GM03348 (cell line): ENCODE measurements around the gene JMJD8.

Experiments
- DNase-seq: peaks from one replicate; pipeline ENCODE4 v3.0.0; 2012; ENCODE audit warnings: low spot score

Gene JMJD8

DNA sequence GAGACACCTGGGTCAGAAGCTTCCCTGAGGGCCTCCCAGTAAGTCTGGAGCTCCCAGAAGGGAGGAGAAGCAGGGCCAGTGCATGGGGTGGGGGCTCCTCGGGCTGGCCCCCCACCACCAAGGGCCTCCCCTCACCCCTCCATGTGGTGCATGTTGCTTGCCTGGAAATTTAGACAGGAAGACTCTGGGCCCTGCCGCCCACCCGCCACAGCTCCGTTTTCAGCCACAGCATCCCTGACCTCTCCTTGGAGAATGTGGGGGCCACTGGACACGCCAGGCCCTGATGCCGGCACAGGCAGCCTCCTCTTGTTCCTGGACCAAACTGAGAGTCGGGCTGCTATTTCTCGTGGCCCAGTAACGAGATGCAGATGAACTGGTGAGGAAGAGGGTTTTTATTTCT is 45.3 kb downstream of the JMJD8 start:
- DNase-seq = no peak

DNA sequence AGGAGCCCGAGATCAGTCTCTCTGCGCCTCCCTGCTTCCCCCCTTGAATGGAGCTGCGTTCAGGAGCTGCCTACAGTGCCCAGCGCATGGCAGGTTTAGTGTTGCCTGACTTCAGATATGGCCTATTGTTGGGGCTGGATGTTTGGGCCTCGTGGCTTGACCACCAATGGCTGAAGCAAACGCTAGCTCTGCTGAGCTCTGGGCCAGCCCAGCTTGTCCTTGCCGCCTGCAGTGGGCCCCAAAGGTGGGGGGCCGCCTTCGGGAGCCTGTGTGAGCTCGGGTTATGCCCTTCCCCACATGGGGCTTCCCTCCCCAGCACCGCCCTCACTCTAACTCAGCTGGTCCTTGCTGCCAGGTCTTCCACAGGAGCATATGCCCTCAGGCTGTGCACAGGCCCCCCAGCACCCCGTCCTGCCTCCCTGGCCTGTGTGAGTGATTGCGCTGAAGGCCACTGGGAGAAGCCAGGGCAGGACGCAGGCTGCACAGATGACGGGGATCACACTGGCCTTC is 46.0 kb downstream of the JMJD8 start:
- no peak for DNase-seq

DNA sequence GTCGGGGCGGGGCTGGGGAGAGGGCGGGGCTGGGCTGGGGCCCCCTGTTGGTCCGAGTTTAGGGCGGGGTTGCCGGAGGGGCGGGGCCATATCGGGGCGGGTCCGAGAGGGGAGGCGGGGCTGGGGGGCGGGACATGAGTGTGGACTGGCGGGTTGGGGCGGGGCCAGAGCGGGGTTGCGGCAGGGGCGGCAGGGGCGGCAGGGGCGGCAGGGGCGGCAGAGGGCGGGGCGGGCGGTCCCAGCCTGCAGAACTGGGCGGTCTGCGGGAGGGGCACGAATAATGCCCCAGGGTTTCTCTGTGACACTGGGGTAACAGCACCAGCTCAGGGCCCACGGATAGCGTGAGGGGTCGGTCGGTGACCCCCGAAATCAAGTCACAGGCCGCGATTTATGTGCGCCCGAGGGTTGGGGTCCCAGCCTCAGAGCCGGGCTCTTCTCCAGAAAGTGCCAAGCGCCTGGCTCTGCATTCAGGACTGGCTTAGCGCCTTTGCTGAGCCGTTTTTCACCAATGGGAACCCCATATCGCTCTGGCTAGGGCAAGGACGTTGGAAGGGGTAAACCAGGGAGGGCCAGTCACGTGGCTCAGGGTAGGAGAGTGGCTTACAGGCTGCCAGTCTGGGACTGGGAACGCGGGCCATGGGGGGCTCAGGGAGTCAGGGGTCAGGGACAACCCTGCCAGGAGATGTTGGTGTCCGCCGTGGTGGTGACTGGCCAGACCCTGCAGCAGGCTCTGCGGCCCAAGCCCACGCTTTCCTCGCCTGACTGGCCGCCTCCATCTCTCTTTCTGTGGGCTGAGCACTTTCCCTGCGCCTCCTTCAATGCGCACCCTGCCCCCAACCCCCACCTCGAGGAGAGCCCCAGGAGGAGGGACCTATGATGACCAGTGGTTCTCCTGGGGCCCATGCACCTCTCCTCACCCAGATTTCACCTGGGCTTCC is 46.8 kb downstream of the JMJD8 start:
- DNase-seq = peak; percentile 100

DNA sequence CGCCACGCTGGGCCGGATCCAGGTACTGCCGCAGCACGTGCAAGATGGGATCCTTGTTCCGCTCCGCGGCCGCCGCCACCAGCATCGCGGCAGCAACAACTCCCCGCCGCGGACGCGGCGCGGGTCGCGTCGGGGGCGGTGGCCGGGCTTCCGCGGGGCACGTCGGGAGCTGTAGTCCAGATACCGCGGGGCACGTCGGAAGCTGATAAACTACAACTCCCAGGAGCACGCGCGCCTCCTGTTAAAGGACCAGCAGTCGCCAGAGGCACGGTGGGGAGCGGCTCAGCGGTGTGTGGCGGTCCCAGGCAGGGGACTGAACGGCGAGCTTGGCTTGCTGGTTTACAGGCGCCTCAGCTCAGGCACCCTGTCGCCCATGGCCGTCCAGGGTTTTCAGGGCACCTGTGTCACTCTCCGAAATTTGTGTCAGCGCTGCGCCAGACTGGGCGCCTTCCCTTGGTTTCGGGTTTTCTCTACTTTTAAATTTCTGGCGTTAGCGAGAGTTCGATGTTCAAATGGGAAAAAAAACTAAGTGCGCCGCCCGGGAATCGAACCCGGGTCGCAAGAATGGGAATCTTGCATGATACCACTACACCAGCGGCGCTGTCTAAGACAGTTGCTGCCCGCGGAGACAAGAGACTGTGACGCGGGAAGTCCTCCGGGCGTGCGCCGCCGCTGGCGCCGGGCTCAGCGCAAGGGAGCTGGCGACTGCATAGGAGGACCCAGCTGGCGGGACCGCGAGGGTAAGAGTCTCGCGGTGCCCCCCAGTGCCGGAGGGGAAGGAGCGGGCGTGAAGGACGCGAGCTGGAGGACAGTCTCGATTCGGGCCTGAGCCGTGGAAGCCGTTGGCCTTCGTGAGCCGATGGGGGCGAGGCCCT is 47.7 kb downstream of the JMJD8 start, which contains the start of gene METTL26:
Gene METTL26 (minus strand): TSS at position 100 of the 875 bp plus-strand sequence. CDS start 15 bp downstream, at position 85.
- DNase-seq = peak; percentile 95

DNA sequence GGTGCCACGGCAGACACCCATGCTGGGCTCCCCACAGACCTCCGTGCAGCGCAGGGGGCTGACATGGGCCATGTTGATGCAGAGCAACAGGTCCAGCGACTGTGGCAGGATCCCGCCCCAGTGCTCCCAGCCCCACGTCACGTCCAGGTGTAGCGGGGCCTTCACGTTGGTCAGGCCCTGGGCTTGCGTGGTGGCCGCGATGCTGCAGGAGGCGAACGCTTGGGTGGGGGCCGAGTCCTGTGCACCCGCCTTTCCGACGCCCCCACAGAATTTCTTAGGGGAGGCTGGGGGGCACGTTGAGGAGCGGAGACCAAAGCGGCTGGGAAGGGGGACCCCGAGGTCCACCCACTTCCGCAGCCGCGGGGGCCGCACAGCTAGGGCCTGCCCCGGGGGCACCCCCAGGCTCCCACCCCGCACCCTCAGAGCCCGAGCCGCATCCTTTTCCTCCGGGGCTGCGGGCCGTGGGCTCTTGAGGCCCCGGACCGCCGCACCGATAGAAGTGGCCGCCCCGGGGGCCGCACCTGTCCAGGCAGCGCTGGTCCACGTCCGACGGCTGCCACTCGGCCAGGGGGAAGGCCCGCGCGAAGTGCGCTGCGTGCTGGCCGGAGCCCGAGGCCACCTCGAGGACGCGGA is 48.4 kb downstream of the JMJD8 start:
- DNase-seq = no peak

DNA sequence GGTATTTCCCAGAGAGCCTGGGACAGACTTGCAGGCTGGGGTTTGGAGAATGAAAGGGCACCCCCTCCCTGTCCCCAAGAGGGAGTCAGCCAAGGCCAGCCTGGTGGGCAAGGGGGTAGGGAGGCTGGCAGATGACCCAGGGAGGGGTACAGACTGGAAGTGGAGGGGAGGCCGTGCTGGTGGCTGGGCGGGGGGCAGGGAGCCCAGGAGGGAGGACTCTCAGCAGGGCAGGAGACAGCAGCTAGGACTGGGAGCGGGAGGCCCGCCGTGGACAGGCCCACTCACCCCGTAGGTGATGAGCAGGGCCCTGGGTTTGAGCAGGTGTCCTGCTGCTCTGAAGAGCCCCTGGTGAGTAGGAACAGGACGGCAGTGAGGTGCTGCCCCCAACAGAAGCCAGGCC is 49.1 kb downstream of the JMJD8 start:
- DNase-seq = no peak

DNA sequence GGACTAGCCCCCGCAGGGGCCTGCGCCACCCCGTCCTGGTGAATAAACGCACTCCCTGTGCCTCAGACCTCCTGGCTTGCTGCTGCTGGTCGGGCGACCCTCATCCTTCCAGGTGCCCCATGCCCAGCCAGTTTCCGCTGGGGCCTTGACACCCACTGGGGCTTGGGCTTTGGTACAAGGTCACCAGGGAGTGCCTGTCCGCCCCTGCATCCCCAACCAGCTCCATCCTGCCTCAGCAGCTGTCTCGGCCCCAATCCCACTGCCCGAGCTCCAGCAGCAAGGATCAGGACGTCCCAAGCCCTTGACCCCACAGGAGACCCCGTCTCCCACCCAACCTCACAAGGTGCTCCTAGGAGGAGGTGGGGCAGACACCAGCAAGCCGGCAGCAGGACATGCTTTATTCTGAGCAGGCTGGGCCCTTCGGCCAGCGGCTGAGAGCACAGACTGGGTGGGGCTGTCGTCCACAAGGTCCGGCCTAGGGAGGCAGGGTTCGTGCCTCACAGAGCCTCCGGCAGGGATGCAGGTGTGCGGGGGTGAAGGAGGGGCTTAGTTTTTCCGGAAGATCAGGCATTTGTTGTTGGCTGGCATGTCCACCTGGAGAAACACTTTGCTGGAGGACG is 50.0 kb downstream of the JMJD8 start:
- DNase-seq = no peak

DNA sequence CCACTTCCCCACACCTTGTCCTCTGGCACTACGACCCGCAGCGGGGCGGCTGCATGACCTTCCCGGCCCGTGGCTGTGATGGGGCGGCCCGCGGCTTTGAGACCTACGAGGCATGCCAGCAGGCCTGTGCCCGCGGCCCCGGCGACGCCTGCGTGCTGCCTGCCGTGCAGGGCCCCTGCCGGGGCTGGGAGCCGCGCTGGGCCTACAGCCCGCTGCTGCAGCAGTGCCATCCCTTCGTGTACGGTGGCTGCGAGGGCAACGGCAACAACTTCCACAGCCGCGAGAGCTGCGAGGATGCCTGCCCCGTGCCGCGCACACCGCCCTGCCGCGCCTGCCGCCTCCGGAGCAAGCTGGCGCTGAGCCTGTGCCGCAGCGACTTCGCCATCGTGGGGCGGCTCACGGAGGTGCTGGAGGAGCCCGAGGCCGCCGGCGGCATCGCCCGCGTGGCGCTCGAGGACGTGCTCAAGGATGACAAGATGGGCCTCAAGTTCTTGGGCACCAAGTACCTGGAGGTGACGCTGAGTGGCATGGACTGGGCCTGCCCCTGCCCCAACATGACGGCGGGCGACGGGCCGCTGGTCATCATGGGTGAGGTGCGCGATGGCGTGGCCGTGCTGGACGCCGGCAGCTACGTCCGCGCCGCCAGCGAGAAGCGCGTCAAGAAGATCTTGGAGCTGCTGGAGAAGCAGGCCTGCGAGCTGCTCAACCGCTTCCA is 50.6 kb downstream of the JMJD8 start:
- no peak for DNase-seq

DNA sequence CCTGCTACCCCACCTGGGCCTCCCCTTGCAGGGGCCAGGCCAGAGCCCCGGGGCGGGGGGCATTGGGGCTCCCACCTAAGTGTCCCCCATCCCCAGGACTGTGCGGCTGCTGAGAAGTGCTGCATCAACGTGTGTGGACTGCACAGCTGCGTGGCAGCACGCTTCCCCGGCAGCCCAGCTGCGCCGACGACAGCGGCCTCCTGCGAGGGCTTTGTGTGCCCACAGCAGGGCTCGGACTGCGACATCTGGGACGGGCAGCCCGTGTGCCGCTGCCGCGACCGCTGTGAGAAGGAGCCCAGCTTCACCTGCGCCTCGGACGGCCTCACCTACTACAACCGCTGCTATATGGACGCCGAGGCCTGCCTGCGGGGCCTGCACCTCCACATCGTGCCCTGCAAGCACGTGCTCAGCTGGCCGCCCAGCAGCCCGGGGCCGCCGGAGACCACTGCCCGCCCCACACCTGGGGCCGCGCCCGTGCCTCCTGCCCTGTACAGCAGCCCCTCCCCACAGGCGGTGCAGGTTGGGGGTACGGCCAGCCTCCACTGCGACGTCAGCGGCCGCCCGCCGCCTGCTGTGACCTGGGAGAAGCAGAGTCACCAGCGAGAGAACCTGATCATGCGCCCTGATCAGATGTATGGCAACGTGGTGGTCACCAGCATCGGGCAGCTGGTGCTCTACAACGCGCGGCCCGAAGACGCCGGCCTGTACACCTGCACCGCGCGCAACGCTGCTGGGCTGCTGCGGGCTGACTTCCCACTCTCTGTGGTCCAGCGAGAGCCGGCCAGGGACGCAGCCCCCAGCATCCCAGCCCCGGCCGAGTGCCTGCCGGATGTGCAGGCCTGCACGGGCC is 51.4 kb downstream of the JMJD8 start:
- DNase-seq = no peak

DNA sequence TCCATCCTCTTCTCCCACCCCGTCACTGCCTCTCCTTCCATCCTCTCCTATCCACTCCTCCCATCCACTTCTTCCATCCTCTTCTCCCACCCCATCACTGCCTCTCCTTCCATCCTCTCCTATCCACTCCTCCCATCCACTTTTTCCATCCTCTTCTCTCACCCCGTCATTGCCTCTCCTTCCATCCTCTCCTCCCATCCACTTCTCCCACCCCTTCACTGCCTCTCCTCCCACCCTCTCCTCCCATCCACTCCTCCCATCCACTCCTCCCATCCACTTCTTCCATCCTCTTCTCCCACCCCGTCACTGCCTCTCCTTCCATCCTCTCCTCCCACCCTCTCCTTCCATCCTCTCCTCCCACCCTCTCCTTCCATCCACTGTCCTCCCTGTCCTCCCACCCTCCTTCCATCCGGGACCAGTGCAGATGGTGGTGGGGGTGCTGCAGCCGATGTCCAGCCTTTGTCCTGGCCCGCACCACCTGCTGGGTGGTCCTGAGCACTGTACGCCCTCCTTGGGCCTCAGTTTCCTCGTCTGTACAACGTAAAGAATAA is 52.3 kb downstream of the JMJD8 start:
- no peak for DNase-seq
